Pancreas (tissue), 10 donors: Measurements from ENCODE around the gene PLPPR2. TPM values are rescaled to one million over a fixed set of nuclear protein-coding genes. Genes with fewer than 3 reads are reported as not detected.

ENCODE experiments used
- ATAC-seq, 4 donors: fragments of 200-7000 bp; cut with Tn5 transposase; one replicate each; pipeline versions ENCODE4 v1.8.0 to v1.9.1; 2020; ENCODE audit warnings: mild to moderate bottlenecking in 4 of 4, moderate library complexity in 4 of 4
- DNase-seq, 6 donors: peaks; one replicate each; pipeline ENCODE4 v3.0.0-alpha.2; 2020
- FAIRE-seq: peaks from 2 replicates; lab custom pipeline; 2012; peaks lifted over from hg19 to GRCh38; lab: Jason Lieb, UNC
- H3K27ac ChIP-seq, 4 donors: fragments of 200-600 bp; sonication (generic); 1 replicate in 3 of 4; 2 replicates in 1 of 4; pipeline versions ENCODE4 v1.5.0 to v1.8.0; 2020
- H3K27me3 ChIP-seq, 4 donors: fragments of 200-600 bp; one replicate each; pipeline ENCODE4 v1.8.0; 2021
- H3K36me3 ChIP-seq, 3 donors: fragments of 200-600 bp; sonication (generic) in 1 of 3; one replicate each; pipeline versions ENCODE4 v1.5.0 to v1.8.0; 2020 to 2021
- H3K4me1 ChIP-seq, 3 donors: fragments of 200-600 bp; one replicate each; pipeline ENCODE4 v1.8.0; 2021
- H3K4me3 ChIP-seq, 4 donors: fragments of 200-600 bp; sonication (generic) in 2 of 4; one replicate each; pipeline versions ENCODE4 v1.5.0 to v1.8.0; 2020 to 2021
- H3K9me3 ChIP-seq, 4 donors: fragments of 200-600 bp; one replicate each; pipeline ENCODE4 v1.8.0; 2021
- WGBS, 2 donors: extraction: QIAGEN DNeasy Blood & Tissue Kit; methylation state at CpG; one replicate each; pipeline ENCODE4 v1.1.7; 2013; 5-methylcytosine and 5-hydroxymethylcytosine counted together
- intact Hi-C, 3 donors: fragments of 100-400 bp; cut with DNase I; formaldehyde crosslinking; loops; one replicate each; pipeline versions ENCODE4 v1.11.1 to v1.14.2; 2022
- polyA plus RNA-seq, 2 donors: library from polyadenylated mRNA; stranded (reverse); fragments of 200-250 nt; gene quantifications; one replicate each; pipeline ENCODE4 v1.2.3, GENCODE V29; 2013
- total RNA-seq, 6 donors: library from RNA; stranded (reverse); fragmentation: NEBNext Ultra II Directional in 4 of 6; extraction: Animal tissue kit (Norgen Biotek cat#: 25700) in 4 of 6; gene quantifications; one replicate each; pipeline versions ENCODE4 v1.2.1 to v1.2.4, GENCODE V29; 2021 to 2023
- TF ChIP-seq, protein P1 (sequence below), 4 donors: fragments of 200-600 bp; sonication (generic) in 3 of 4; IDR thresholded peaks; one replicate each; pipeline versions ENCODE4 v1.5.0 to v1.8.0; 2021; ENCODE audit warnings: antibody characterized with exemption in 4 of 4
- donor health status: healthy with polysubstance abuse.
- donor health status: DM: no; HTN: no; CAD: no; lungs with moderate emphysema.
- donor health status: DM: no; HTN: no; CAD: no.
- donor health status: control.
- donor health status: control.
- donor health status: Bipolar disorder and iron deficiency.
- donor health status: DM: yes; HTN: yes; CAD: no.
- donor health status: DM: no; HTN: no; CAD: no.
- donor health status: DM: no; HTN: no; CAD: no.
- donor health status: DM: yes; HTN: yes; CAD: no.

The PLPPR2 gene
- total and polyA plus RNA-seq, 8 donors = 4.4 to 32.8 (median 7.6) TPM

GRCh38 chr19:11397089-11397610 lies 41.9 kb downstream of the PLPPR2 start:
- Histone ChIP-seq H3K4me3 (no peak overlapping the region), H3K27me3 (no peaks in the 10 kb centered on the region), H3K9me3 (no peaks in the 10 kb centered on the region), H3K36me3 (peaks cover 0 to 15% (median 0%) of the 10 kb centered on the region in 3 donors), H3K4me1 (no peaks in the 10 kb centered on the region), H3K27ac (no peak overlapping the region)
- TF ChIP-seq, protein P1, sequence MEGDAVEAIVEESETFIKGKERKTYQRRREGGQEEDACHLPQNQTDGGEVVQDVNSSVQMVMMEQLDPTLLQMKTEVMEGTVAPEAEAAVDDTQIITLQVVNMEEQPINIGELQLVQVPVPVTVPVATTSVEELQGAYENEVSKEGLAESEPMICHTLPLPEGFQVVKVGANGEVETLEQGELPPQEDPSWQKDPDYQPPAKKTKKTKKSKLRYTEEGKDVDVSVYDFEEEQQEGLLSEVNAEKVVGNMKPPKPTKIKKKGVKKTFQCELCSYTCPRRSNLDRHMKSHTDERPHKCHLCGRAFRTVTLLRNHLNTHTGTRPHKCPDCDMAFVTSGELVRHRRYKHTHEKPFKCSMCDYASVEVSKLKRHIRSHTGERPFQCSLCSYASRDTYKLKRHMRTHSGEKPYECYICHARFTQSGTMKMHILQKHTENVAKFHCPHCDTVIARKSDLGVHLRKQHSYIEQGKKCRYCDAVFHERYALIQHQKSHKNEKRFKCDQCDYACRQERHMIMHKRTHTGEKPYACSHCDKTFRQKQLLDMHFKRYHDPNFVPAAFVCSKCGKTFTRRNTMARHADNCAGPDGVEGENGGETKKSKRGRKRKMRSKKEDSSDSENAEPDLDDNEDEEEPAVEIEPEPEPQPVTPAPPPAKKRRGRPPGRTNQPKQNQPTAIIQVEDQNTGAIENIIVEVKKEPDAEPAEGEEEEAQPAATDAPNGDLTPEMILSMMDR (IDR thresholded peaks at IDR 0.05) = no peak
- FAIRE-seq (no peak), DNase-seq (no peak), ATAC-seq (no peak)
- WGBS, 2 donors = 94% methylated on average over 22 of the region's 22 CpGs
- intact Hi-C loops = no loop called here

DNA sequence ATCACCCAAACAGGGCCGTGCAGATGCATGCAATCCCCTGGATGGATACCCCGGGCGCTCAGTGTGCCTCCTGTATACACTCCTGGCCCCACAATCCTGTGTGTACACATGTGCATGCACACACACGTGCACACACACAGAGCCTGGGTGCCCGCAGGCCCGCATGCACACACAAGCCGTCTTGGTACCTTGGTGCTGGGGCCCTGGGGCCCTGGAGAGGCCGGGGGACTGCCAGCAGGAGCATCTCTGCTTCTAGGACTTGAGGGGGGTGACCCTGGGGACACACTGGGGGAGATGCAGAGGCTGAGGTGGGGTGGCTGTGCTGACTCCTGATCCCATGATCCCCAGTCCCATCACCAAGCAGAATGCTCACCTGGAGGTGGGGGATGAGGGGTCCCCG lies 44.4 kb downstream of the PLPPR2 start:
- Histone ChIP-seq H3K27ac (no peak overlapping the region), H3K9me3 (no peaks in the 10 kb centered on the region), H3K4me3 (no peak overlapping the region), H3K27me3 (no peaks in the 10 kb centered on the region), H3K36me3 (peaks cover 0 to 22% (median 0%) of the 10 kb centered on the region in 3 donors), H3K4me1 (no peaks in the 10 kb centered on the region)
- FAIRE-seq (no peak), DNase-seq (no peak), ATAC-seq (no peak)
- TF ChIP-seq, protein P1 (IDR thresholded peaks at IDR 0.05) = no peak
- intact Hi-C loops = no loop called here
- WGBS, 2 donors = 96% methylated on average over 9 of the region's 9 CpGs

- no peaks in the 10 kb centered on the region for H3K27me3 ChIP-seq
- H3K9me3 ChIP-seq = no peaks in the 10 kb centered on the region
- TF ChIP-seq, protein P1 (IDR thresholded peaks at IDR 0.05) = no peak
- FAIRE-seq (no peak), DNase-seq (peak in 1 of 6 donors; percentile 14), ATAC-seq (peak in 1 of 4 donors; percentile 21)
- intact Hi-C loops = no loop called here
- H3K4me1 ChIP-seq = no peaks in the 10 kb centered on the region
- 94 to 95% methylated on average over 1 of the region's 1 CpG for WGBS, 2 donors
- H3K4me3 ChIP-seq = no peak overlapping the region
- H3K36me3 ChIP-seq = peaks cover 0 to 22% (median 0%) of the 10 kb centered on the region in 3 donors
- H3K27ac ChIP-seq = no peak overlapping the region
Observed at GRCh38 chr19:11400798-11401197, 45.6 kb downstream of the PLPPR2 start.

- no peaks in the 10 kb centered on the region for H3K27me3 ChIP-seq
- TF ChIP-seq, protein P1 (IDR thresholded peaks at IDR 0.05) = no peak
- ATAC-seq (no peak), FAIRE-seq (no peak), DNase-seq (peak in 2 of 6 donors; percentile 17 to 77)
- H3K36me3 ChIP-seq = peaks cover 0 to 22% (median 0%) of the 10 kb centered on the region in 3 donors
- no peaks in the 10 kb centered on the region for H3K9me3 ChIP-seq
- intact Hi-C loops = no loop called here
- no peak overlapping the region for H3K27ac ChIP-seq
- no peak overlapping the region for H3K4me3 ChIP-seq
- 82 to 86% methylated on average over 4 to 9 of the region's 9 CpGs for WGBS, 2 donors
- no peaks in the 10 kb centered on the region for H3K4me1 ChIP-seq
Observed at GRCh38 chr19:11401808-11402543, 46.7 kb downstream of the PLPPR2 start.
